GM19240 (cell line): Measurements from ENCODE around the gene TELO2.

Experiments used
- DNase-seq: peaks from one replicate; pipeline ENCODE4 v3.0.0; 2011; ENCODE audit warnings: low spot score; ENCODE audit not compliant: insufficient read length

TELO2 gene

GRCh38 chr16:1492923-1493745 lies at the start of gene TELO2:
TSS of gene TELO2 (plus strand) at chr16:1493360. CDS start at chr16:1494282, 922 bp downstream.
- peak; percentile 95 for DNase-seq

GRCh38 chr16:1443403-1443973 lies 49.7 kb upstream of the TELO2 start:
- DNase-seq: no peak

- no peak for DNase-seq
These were observed 49.0 kb upstream of the TELO2 start, which contains the start of gene CCDC154 for GRCh38 chr16:1443980-1444729. TSS of gene CCDC154 (minus strand) at chr16:1444556. CDS start at chr16:1444322, 234 bp downstream.

GRCh38 chr16:1444730-1445517 lies 48.2 kb upstream of the TELO2 start:
- DNase-seq: no peak

GRCh38 chr16:1445518-1446203 lies 47.5 kb upstream of the TELO2 start:
- no peak for DNase-seq

- no peak for DNase-seq
These were observed 46.7 kb upstream of the TELO2 start for GRCh38 chr16:1446296-1447080.

GRCh38 chr16:1447965-1448364 lies 45.2 kb upstream of the TELO2 start:
- DNase-seq: no peak

- no peak for DNase-seq
These were observed 44.5 kb upstream of the TELO2 start for GRCh38 chr16:1448536-1449116.

GRCh38 chr16:1449201-1449788 lies 43.9 kb upstream of the TELO2 start:
- no peak for DNase-seq

- no peak for DNase-seq
These were observed 42.9 kb upstream of the TELO2 start for GRCh38 chr16:1450218-1450617.

- no peak for DNase-seq
These were observed 42.3 kb upstream of the TELO2 start for GRCh38 chr16:1450841-1451240.

- DNase-seq: no peak
These were observed 41.3 kb upstream of the TELO2 start for GRCh38 chr16:1451702-1452392.

- DNase-seq: no peak
These were observed 40.6 kb upstream of the TELO2 start for GRCh38 chr16:1452530-1452929.

GRCh38 chr16:1453316-1453715 lies 39.8 kb upstream of the TELO2 start:
- no peak for DNase-seq

- no peak for DNase-seq
These were observed 38.6 kb upstream of the TELO2 start for GRCh38 chr16:1454561-1454960.

GRCh38 chr16:1455190-1456171 lies 37.7 kb upstream of the TELO2 start:
- DNase-seq: no peak

- no peak for DNase-seq
These were observed 36.2 kb upstream of the TELO2 start for GRCh38 chr16:1456951-1457350.
